K562 (cell line): ENCODE data around the gene UGT1A9. TPM values are rescaled to one million over a fixed set of nuclear protein-coding genes. Genes with fewer than 3 reads are reported as not detected.

Source experiments
- ATAC-seq: fragments of 200-7000 bp; cut with Tn5 transposase; 3 replicates; pipeline ENCODE4 v1.9.1; 2020; ENCODE audit warnings: moderate library complexity
- BruUV-seq: library from RNA; stranded (reverse); fragments of 400-500 nt; replicated peaks from 2 replicates; lab custom pipeline; 2021; lab: Mats Ljungman, UMichigan
- CTCF ChIA-PET: fragments of 300-600 bp; formaldehyde crosslinking; extraction: SDS; loops from one replicate; lab custom pipeline; 2021; ENCODE audit warnings: low intra/inter-chr PET ratio; lab: Yijun Ruan, JAX
- POLR2A ChIA-PET: fragments of 300-600, 350-650 bp; sonication (Branson Sonifier 250); formaldehyde crosslinking; extraction: SDS; loops from one replicate; lab custom pipeline; 2021; ENCODE audit warnings: antibody characterized with exemption, inconsistent platforms; lab: Yijun Ruan, JAX
- DNase-seq, 4 experiments: peaks; one replicate each; pipeline versions ENCODE4 v3.0.0 to v3.0.0-alpha.2; 2011 to 2018; ENCODE audit warnings: low spot score in 3 of 4, mixed read lengths in 3 of 4; ENCODE audit errors: extremely low read depth in 1 of 4
- FAIRE-seq: peaks from 2 replicates; lab custom pipeline; 2011; peaks lifted over from hg19 to GRCh38; lab: Jason Lieb, UNC
- H2AFZ ChIP-seq: 2 replicates; pipeline ENCODE4 v1.6.0; 2011; ENCODE audit warnings: low read depth, low read length, control low read depth, inconsistent platforms
- H3K27ac ChIP-seq: fragments of 200-600 bp; 3 replicates; pipeline ENCODE4 v1.8.0; 2011; ENCODE audit warnings: low read depth, mild to moderate bottlenecking, control low read depth, inconsistent platforms, low read length, moderate library complexity, mixed read lengths; ENCODE audit errors: extremely low read depth
- H3K27me3 ChIP-seq, 2 experiments: fragments of 300-600 bp in 1 of 2; 2 replicates in 1 of 2; 3 replicates in 1 of 2; pipeline versions ENCODE4 v1.6.0 to v1.8.0; 2011; ENCODE audit warnings: inconsistent platforms in 2 of 2, low read length in 2 of 2, mild to moderate bottlenecking in 1 of 2, mixed read lengths in 1 of 2, moderate library complexity in 1 of 2; ENCODE audit not compliant: control insufficient read depth in 2 of 2, insufficient read depth in 2 of 2
- H3K36me3 ChIP-seq: fragments of 300-600 bp; 3 replicates; pipeline ENCODE4 v1.8.0; 2011; ENCODE audit warnings: mild to moderate bottlenecking, low read length, inconsistent platforms; ENCODE audit not compliant: control insufficient read depth, insufficient read depth
- H3K4me1 ChIP-seq, 2 experiments: fragments of 200-600 bp in 1 of 2; replicated peaks in 1 of 2; 2 replicates in 1 of 2; 3 replicates in 1 of 2; pipeline versions ENCODE4 v1.5.1 to v1.8.0; 2011; ENCODE audit warnings: inconsistent platforms in 2 of 2, low read length in 2 of 2, mild to moderate bottlenecking in 1 of 2, mixed read lengths in 1 of 2, moderate library complexity in 1 of 2; ENCODE audit not compliant: control insufficient read depth in 2 of 2, insufficient read depth in 2 of 2
- H3K4me2 ChIP-seq: 2 replicates; pipeline ENCODE4 v1.6.1; 2011; ENCODE audit warnings: low read length, control low read depth, inconsistent platforms, mixed read lengths; ENCODE audit not compliant: insufficient read depth
- H3K4me3 ChIP-seq: fragments of 200-600 bp; sonication (generic), shearing (Covaris generic); 2 replicates; pipeline ENCODE4 v1.5.1; 2016; ENCODE audit warnings: control low read depth, inconsistent platforms
- H3K79me2 ChIP-seq: fragments of 200-600 bp; 3 replicates; pipeline ENCODE4 v1.8.0; 2011; ENCODE audit warnings: low read length, inconsistent platforms; ENCODE audit not compliant: control insufficient read depth, insufficient read depth
- H3K9ac ChIP-seq, 2 experiments: 2 replicates each; pipeline versions ENCODE4 v1.6.0 to v1.6.1; 2011; ENCODE audit warnings: low read depth in 2 of 2, low read length in 2 of 2, control low read depth in 1 of 2, inconsistent platforms in 1 of 2, mild to moderate bottlenecking in 1 of 2, mixed read lengths in 1 of 2; ENCODE audit not compliant: insufficient read depth in 1 of 2
- H3K9me1 ChIP-seq: one replicate; pipeline ENCODE4 v1.6.0; 2011; ENCODE audit warnings: inconsistent platforms, mild to moderate bottlenecking, low read length, moderate library complexity; ENCODE audit not compliant: control insufficient read depth, insufficient read depth
- H3K9me3 ChIP-seq: replicated peaks from 2 replicates; pipeline ENCODE4 v1.5.1; 2011; ENCODE audit warnings: low read depth, low read length, inconsistent platforms; ENCODE audit not compliant: control insufficient read depth, insufficient read depth
- H4K20me1 ChIP-seq: replicated peaks from 2 replicates; pipeline ENCODE4 v1.6.1; 2011; ENCODE audit warnings: low read length, inconsistent platforms, mixed read lengths; ENCODE audit not compliant: control insufficient read depth, insufficient read depth
- ADNP ChIP-seq: fragments of 200-800 bp; sonication (Bioruptor generic); IDR thresholded peaks from 2 replicates; pipeline ENCODE4 v1.6.1; 2016; ENCODE audit warnings: missing genetic modification characterization, missing compliant biosample characterization
- ETS2 ChIP-seq: IDR thresholded peaks from 2 replicates; pipeline ENCODE4 v1.6.1; 2016; ENCODE audit warnings: borderline replicate concordance, missing genetic modification characterization, mild to moderate bottlenecking, moderate library complexity, missing compliant biosample characterization; ENCODE audit not compliant: poor library complexity, severe bottlenecking
- GATAD2A ChIP-seq: fragments of 450-650 bp; IDR thresholded peaks from 2 replicates; pipeline ENCODE4 v1.6.1; 2017
- KLF1 ChIP-seq: fragments of 450-650 bp; IDR thresholded peaks from 2 replicates; pipeline ENCODE4 v1.6.1; 2016; ENCODE audit warnings: missing genetic modification characterization, missing compliant biosample characterization
- NR2F6 ChIP-seq: fragments of 450-650 bp; formaldehyde crosslinking; IDR thresholded peaks from 2 replicates; pipeline ENCODE4 v1.4.0; 2020; ENCODE audit warnings: mild to moderate bottlenecking
- SAFB ChIP-seq: fragments of 200-400 bp; formaldehyde crosslinking; IDR thresholded peaks from 2 replicates; pipeline ENCODE4 v1.6.1; 2017; ENCODE audit warnings: low read depth, low read length, borderline replicate concordance
- SRSF3 ChIP-seq: fragments of 200-400 bp; formaldehyde crosslinking; IDR thresholded peaks from 2 replicates; pipeline ENCODE4 v1.6.1; 2016; ENCODE audit warnings: mild to moderate bottlenecking, low read length, moderate library complexity; ENCODE audit not compliant: insufficient read depth
- ZNF778 ChIP-seq: fragments of 450-650 bp; formaldehyde crosslinking; IDR thresholded peaks from 2 replicates; pipeline ENCODE4 v1.4.0; 2020; ENCODE audit warnings: mild to moderate bottlenecking, moderate library complexity
- WGBS: fragments of 100-300 bp; shearing (Covaris generic); methylation state at CpG from one replicate; pipeline ENCODE4 v1.1.6; 2016; ENCODE audit warnings: low coverage, mixed read lengths; ENCODE audit not compliant: insufficient coverage; ENCODE audit errors: missing lambda C conversion rate; 5-methylcytosine and 5-hydroxymethylcytosine counted together
- in situ Hi-C: fragments of 300-500 bp; cut with MboI; formaldehyde crosslinking; loops from 4 replicates; pipeline ENCODE4 v1.15.0; 2018; ENCODE audit warnings: inconsistent platforms, mixed read lengths
- intact Hi-C: fragments of 100-400 bp; cut with micrococcal nuclease; formaldehyde crosslinking; loops from 2 replicates; pipeline ENCODE4 v1.14.2; 2022
- polyA plus RNA-seq, 8 experiments: library from polyadenylated mRNA; depleted of rRNA in 4 of 8; stranded (reverse) in 5 of 8; unstranded in 3 of 8; fragments of >200 nt; fragmentation: Nextera tagmentation in 2 of 8; fragmentation: Illumina TruSeq in 1 of 8; extraction: Ambion mirVana in 2 of 8; extraction: Trizol in 1 of 8; gene quantifications; 2 replicates each; pipeline versions ENCODE4 v1.2.1 to v1.2.3, GENCODE V29; 2011 to 2014; ENCODE audit warnings: inconsistent platforms in 1 of 8, missing spikeins in 1 of 8
- total RNA-seq, 7 experiments: library from RNA; depleted of rRNA in 6 of 7; stranded (reverse); fragments of >200 nt in 6 of 7; fragmentation: Illumina TruSeq in 2 of 7; extraction: Trizol in 2 of 7; gene quantifications; 2 replicates each; pipeline versions ENCODE4 v1.2.1 to v1.2.3, GENCODE V29; 2011 to 2021; ENCODE audit warnings: low replicate concordance in 1 of 7
- TF ChIP-seq, protein P1 (sequence below): sonication (generic); formaldehyde crosslinking; IDR thresholded peaks from 2 replicates; pipeline ENCODE4 v1.8.0; 2022; ENCODE audit warnings: missing genetic modification reagents, mild to moderate bottlenecking, borderline replicate concordance
- TF ChIP-seq, protein P2 (sequence below): fragments of 450-650 bp; formaldehyde crosslinking; IDR thresholded peaks from 2 replicates; pipeline ENCODE4 v1.4.0; 2020; ENCODE audit warnings: mild to moderate bottlenecking, moderate library complexity

The UGT1A9 gene
- total and polyA plus RNA-seq, 9 of the 15 experiments (the other 6 are each of a cell fraction or from before 2014, with no cell fraction given), result 0.09 TPM; not detected in 8

DNA sequence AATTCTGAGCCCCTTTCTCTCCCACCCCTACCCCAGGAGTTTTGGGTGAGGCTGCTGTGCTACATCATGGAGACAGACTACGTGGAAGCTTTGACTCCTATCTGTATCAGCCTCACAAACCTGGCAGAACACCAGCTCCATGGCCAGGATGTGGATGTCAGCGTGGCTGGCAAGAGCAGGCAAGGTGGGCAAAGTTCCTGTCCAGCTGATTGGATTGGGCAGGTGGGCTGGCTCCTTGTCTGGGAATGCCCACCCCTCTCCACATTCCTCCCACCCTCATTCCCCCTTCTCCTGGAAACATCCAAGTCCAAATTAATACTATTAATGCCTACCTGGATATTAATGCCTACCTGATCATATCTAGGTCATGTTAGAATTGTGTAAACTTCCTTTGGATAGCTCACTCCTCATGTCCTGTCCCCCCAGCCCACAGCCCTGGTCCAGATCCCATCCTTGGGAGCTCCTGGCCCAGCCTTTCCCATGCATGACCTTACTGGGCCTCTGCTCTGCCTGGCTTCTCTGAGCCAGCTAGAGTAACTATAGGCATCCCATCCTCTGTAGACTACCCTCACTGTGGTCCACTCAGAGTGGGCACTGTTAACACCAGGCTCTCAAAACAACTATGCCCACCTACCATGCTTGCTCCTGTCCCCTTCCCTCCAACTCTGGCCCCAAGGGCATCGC is 130.6 kb downstream of the UGT1A9 start:
- H3K79me2 ChIP-seq, result no peaks in the 10 kb centered on the region
- WGBS, result 0% methylated on average over 2 of the region's 3 CpGs
- H3K9me3 ChIP-seq, result no peaks in the 10 kb centered on the region
- no peaks in the 10 kb centered on the region for H3K36me3 ChIP-seq
- peaks cover 0 to 7% of the 10 kb centered on the region in 2 experiments; a peak in 1 of 5 replicates for H3K27me3 ChIP-seq
- ChIA-PET CTCF (no interaction called here), POLR2A (interaction anchor here (0.6 kb wide), 1 partner anchor 42 kb away, joined by 4 read pairs; the partner anchor contains the start of gene UGT1A1)
- no peak overlapping the region for H2AFZ ChIP-seq
- intact Hi-C loops (no loop called here), in situ Hi-C loops (no loop called here)
- DNase-seq (no peak), FAIRE-seq (no peak), ATAC-seq (no peak)
- no peak overlapping the region for H3K9ac ChIP-seq
- no peak overlapping the region for H3K4me2 ChIP-seq
- no TSS peak for BruUV-seq
- H3K9me1 ChIP-seq, result no peaks in the 10 kb centered on the region
- H3K4me1 ChIP-seq, result no peaks in the 10 kb centered on the region; a peak in 1 of 5 replicates
- H3K4me3 ChIP-seq, result no peak overlapping the region
- H4K20me1 ChIP-seq, result no peaks in the 10 kb centered on the region
- TF ChIP-seq NR2F6 (no peak), SAFB (no peak), ETS2 (tag) (no peak), SRSF3 (no peak), KLF1 (tag) (no peak), ZNF778 (CRISPR knock-in tag) (no peak), ADNP (tag) (no peak), GATAD2A (no peak)
- TF ChIP-seq, protein P1, sequence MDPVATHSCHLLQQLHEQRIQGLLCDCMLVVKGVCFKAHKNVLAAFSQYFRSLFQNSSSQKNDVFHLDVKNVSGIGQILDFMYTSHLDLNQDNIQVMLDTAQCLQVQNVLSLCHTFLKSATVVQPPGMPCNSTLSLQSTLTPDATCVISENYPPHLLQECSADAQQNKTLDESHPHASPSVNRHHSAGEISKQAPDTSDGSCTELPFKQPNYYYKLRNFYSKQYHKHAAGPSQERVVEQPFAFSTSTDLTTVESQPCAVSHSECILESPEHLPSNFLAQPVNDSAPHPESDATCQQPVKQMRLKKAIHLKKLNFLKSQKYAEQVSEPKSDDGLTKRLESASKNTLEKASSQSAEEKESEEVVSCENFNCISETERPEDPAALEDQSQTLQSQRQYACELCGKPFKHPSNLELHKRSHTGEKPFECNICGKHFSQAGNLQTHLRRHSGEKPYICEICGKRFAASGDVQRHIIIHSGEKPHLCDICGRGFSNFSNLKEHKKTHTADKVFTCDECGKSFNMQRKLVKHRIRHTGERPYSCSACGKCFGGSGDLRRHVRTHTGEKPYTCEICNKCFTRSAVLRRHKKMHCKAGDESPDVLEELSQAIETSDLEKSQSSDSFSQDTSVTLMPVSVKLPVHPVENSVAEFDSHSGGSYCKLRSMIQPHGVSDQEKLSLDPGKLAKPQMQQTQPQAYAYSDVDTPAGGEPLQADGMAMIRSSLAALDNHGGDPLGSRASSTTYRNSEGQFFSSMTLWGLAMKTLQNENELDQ (CRISPR knock-in tag), result no peak
- TF ChIP-seq, protein P2, sequence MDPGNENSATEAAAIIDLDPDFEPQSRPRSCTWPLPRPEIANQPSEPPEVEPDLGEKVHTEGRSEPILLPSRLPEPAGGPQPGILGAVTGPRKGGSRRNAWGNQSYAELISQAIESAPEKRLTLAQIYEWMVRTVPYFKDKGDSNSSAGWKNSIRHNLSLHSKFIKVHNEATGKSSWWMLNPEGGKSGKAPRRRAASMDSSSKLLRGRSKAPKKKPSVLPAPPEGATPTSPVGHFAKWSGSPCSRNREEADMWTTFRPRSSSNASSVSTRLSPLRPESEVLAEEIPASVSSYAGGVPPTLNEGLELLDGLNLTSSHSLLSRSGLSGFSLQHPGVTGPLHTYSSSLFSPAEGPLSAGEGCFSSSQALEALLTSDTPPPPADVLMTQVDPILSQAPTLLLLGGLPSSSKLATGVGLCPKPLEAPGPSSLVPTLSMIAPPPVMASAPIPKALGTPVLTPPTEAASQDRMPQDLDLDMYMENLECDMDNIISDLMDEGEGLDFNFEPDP, result no peak
- H3K27ac ChIP-seq, result no peak overlapping the region
